ES-I3 (cell line): ENCODE measurements around the gene PNKP.

Source experiments
- H3K36me3 ChIP-seq: 2 replicates; pipeline ENCODE4 v1.6.1; 2013; ENCODE audit warnings: mild to moderate bottlenecking, low read length, control low read depth, moderate library complexity; ENCODE audit not compliant: insufficient read depth
- H3K4me1 ChIP-seq: 2 replicates; pipeline ENCODE4 v1.6.1; 2013; ENCODE audit warnings: mild to moderate bottlenecking, control low read depth, low read length; ENCODE audit not compliant: insufficient read depth
- H3K9ac ChIP-seq: 2 replicates; pipeline ENCODE4 v1.6.1; 2013; ENCODE audit warnings: low read depth, mild to moderate bottlenecking, low read length, moderate library complexity
- H3K9me3 ChIP-seq: 2 replicates; pipeline ENCODE4 v1.6.1; 2013; ENCODE audit warnings: mild to moderate bottlenecking, low read length, moderate library complexity; ENCODE audit not compliant: control insufficient read depth, insufficient read depth

PNKP gene

DNA sequence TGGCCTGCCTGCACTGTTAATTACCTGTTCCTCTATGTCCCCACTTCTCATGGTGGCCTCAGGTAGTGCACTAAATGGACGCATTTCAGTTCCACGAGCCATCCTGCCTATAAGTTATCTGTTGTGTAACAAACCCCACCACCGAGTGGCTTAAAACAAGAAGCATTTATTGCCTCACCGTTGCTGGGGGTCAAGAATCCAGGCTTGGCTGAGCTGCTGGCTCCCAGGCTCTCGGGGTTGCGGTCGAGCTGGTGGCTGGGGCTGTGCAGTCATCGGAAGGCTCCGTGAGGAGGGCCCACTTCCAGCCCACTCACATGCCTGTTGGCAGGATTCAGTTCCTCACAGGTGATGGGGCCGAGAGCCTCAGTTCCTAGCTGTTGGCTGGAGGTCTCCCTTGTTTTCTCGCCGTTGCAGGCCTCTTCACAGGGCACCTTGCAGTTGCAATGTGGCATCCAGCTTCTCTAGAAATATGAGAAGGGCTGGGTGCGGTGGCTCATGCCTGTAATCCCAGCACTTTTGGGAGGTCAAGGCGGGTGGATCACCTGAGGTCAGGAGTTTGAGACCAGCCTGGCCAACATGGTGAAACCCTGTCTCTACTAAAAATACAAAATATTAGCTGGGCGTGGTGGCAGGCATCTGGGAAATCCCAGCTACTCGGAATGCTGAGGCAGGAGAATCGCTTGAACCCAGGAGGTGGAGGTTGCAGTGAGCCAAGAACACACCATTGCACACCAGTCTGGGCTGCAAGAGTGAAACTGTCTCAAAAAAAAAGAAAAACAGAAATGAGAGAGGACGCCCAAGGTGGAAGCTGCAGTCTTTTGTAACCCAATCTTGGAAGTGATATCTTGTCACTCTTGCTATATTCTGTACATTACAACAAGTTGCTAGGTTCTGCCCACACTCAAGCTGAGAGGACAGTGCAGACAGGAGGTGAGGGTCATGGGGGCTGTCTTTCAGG lies 23.0 kb downstream of the PNKP start:
- no peaks in the 10 kb centered on the region for H3K9me3 ChIP-seq
- no peaks in the 10 kb centered on the region for H3K4me1 ChIP-seq
- 0 out of 2 replicates have a peak, but pooled peaks cover 5% of the 10 kb centered on the region for H3K36me3 ChIP-seq
- no peak overlapping the region for H3K9ac ChIP-seq

DNA sequence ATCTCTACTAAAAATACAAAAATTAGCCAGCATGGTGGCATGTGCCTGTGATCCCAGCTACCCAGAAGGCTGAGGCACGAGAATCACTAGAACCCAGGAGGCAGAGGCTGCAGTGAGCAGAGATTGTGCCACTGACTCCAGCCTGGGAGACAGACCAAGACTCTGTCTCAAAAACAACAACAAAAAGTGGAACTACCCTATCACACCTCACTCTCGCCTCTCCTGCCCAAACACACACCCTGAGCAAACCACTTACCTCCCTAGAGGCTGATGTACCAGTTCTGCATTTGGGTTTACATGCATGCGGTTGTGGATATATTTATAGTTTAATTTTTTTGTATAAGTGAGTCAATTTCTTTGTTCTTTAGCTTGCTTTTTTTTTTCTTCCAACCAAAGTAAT lies 24.1 kb downstream of the PNKP start:
- Histone ChIP-seq H3K36me3 (peaks cover 8% of the 10 kb centered on the region; the same call in 1 of the 2 replicates), H3K9me3 (no peaks in the 10 kb centered on the region), H3K4me1 (no peaks in the 10 kb centered on the region), H3K9ac (no peak overlapping the region)

DNA sequence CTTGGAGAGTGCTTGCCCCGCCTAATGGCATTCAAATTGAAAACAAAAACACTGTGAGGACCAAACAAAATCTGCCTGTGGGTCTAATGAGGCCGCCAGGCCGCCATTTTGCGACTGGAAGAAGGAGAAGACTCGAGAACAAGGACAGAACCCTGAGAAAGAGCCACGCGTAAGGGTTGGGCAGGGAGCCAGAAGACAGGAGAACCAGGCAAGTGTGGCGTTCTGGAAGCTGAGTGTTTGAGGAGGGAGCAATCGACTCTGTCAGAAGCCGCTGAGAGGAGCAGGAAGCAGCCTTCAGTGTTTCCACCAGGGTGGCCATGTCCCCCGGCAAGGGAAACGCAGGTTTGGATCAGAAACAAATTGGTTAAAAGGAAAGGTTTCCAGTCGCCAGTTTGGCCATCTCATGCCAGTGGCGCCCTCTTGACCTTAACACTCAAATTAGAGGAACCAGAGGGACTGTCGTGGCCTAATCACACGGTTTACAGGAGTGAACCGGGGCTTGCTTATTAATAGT lies 26.6 kb downstream of the PNKP start:
- peaks cover 16% of the 10 kb centered on the region for H3K36me3 ChIP-seq
- no peaks in the 10 kb centered on the region for H3K4me1 ChIP-seq
- H3K9ac ChIP-seq, result no peak overlapping the region
- H3K9me3 ChIP-seq, result no peaks in the 10 kb centered on the region

DNA sequence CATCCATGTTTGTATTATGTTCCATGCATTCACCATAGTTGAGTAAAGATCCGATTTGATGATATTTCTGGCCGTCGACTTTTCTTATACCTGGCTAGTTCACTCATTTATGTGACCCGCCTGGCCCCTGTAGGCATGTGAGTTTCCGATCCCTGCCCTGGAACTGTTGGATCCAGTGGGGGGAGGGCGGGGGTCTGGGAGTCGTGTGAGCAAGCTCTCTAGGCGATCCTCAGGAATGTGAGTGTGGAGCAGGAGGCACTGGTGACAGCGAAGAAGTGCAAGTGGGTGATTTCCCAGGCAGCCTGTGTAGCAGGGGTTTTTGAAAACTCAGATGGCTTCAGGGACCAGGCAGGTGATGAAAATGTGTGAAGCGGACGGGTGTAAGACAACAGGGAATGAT lies 27.1 kb downstream of the PNKP start:
- no peak overlapping the region for H3K9ac ChIP-seq
- peaks cover 16% of the 10 kb centered on the region for H3K36me3 ChIP-seq
- H3K4me1 ChIP-seq, result no peaks in the 10 kb centered on the region
- H3K9me3 ChIP-seq, result no peaks in the 10 kb centered on the region

DNA sequence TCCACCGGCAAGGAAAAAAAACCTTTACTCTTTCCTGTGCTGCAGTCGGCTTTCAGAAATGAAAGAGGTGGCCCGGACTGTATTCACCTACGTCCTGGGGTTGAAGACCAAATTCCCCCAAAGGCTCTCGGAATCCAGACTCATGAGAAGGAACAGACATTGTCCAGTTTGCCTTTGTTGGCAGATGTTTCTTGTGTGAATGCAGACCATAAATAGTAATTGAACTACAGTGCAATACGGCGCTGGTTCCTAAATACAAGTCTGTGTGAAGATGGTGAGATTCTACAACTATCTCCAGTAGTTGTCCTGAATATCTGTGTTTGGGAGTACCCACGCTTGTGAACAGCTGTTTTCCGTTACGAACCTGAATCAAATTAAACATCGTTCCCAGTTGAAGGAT lies 27.7 kb downstream of the PNKP start:
- Histone ChIP-seq H3K4me1 (no peaks in the 10 kb centered on the region), H3K36me3 (peaks cover 16% of the 10 kb centered on the region), H3K9ac (no peak overlapping the region), H3K9me3 (no peaks in the 10 kb centered on the region)

DNA sequence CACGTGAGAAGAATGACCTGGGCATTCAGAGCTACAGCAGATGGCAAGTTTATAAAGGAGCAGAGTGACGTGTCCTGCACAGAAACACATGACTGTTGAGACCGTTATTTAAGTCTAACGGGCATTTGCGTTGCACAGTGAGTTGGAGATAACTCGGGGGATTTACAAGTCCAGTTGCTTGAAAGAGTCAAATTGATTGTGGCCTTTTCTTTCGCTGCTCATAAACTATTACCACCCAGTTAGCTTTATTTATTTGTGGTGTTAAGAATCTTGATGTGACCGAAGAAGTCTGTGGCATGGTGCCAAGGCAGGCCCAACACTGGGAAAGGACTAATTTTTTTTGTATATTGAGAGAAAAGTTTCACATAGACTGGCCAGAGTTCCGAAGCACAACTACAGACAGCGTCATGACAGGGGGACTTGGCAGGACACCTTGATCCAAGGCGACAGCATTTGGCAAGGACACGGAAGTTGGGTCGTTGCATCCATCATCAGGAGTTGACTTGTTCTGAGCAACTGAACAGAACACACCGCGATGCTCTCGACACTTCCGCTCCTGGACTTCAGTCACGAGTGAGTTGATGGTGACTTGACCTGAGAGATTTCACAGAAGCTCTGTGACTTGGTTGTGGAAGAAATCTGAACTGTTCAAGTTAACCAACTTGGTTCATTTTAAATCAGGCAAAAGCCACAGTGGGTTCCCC lies 28.3 kb downstream of the PNKP start:
- H3K4me1 ChIP-seq, result no peaks in the 10 kb centered on the region
- peaks cover 16% of the 10 kb centered on the region for H3K36me3 ChIP-seq
- H3K9me3 ChIP-seq, result no peaks in the 10 kb centered on the region
- H3K9ac ChIP-seq, result no peak overlapping the region

DNA sequence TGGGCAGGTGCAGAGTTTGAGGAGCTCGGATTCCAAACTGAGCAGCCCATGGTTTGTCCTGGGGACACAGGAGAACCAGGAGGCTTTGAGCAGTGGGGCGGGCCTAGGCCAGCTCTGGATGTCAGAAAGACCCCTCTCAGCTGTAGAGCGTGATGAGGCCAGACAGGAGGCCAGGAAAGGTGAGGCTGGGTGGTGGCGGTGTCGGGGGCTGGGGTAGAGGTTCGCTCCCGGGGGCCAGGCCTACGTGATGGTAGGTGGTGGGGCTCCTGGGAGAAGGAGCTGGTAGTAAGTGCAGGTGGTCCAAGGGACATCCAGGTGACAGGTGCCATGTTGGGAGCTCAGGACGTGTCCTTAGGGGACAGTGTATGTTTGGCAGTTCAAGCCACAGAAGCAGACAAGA lies 30.0 kb downstream of the PNKP start:
- Histone ChIP-seq H3K9me3 (no peaks in the 10 kb centered on the region), H3K4me1 (no peaks in the 10 kb centered on the region), H3K9ac (no peak overlapping the region), H3K36me3 (peaks cover 16% of the 10 kb centered on the region)

DNA sequence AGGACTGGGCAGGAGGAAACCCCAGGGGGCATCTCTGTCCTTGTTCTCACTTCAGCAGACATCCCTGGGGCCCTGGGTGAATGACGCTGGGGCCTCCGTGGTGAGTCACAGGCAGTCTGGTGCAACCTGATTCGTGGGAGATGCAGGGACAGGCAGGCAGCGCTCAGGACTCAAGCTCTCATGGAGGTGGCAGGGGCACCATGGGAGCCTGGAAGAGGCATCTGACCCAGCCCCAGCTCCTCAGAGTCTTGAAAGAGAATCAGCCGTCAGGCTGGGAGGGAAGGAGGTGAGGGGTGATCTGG lies 30.4 kb downstream of the PNKP start:
- Histone ChIP-seq H3K4me1 (no peaks in the 10 kb centered on the region), H3K9me3 (no peaks in the 10 kb centered on the region), H3K9ac (no peak overlapping the region), H3K36me3 (peaks cover 16% of the 10 kb centered on the region)

DNA sequence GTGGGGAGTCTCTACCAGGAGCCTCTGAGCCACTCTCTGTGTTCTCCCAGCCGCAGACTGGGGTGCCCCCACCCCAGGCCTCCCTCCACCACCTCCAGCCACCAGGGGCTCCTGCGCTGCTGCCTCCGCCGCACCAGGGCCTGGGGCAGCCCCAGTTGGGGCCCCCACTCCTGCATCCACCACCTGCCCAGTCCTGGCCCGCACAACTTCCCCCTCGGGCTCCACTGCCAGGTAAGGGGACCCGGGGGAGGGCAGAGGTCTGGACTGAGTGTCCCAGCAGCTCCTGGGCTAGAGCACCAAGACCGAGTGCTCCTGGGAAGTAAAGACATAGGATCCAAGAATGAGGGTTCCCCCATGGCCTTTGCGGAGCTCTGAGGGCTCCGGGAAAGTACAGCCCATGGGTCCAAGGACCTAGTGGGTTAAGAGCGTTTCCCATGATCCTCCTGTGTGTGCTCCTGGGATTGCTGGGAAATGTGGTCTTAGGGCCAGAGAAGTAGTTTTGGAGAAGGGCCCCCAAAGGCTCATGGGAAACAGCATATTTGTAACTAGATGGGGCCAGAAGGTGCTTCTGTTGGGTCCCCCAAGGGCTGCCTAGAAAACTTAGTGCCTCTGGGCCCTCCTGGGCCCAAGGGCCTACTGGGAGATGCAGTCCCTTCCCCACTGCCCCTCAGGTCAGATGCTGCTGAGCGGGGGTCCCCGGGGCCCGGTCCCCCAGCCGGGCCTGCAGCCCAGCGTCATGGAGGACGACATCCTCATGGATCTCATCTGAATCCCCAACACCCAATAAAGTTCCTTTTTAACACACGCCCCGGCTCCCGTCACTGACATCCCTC lies 31.0 kb downstream of the PNKP start:
- H3K9me3 ChIP-seq, result no peaks in the 10 kb centered on the region
- peaks cover 16% of the 10 kb centered on the region for H3K36me3 ChIP-seq
- H3K9ac ChIP-seq, result no peak overlapping the region
- H3K4me1 ChIP-seq, result no peaks in the 10 kb centered on the region

DNA sequence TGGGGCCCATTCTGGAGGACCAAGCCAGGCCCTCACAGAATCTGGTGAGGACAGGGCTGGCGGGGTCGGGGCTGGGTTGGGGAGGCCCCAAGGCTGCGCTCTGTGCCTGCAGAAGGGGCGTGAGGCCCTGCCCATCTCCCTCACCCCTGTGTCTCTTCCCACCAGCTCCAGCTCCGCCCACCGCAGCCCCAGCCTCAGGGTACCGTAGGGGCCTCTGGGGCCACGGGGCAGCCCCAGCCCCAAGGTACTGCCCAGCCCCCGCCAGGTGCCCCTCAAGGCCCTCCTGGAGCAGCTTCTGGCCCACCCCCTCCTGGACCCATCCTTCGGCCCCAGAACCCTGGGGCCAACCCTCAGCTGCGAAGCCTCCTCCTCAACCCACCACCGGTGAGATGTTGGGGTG lies 31.8 kb downstream of the PNKP start:
- Histone ChIP-seq H3K36me3 (peaks cover 11% of the 10 kb centered on the region), H3K9me3 (no peaks in the 10 kb centered on the region), H3K4me1 (no peaks in the 10 kb centered on the region), H3K9ac (no peak overlapping the region)

DNA sequence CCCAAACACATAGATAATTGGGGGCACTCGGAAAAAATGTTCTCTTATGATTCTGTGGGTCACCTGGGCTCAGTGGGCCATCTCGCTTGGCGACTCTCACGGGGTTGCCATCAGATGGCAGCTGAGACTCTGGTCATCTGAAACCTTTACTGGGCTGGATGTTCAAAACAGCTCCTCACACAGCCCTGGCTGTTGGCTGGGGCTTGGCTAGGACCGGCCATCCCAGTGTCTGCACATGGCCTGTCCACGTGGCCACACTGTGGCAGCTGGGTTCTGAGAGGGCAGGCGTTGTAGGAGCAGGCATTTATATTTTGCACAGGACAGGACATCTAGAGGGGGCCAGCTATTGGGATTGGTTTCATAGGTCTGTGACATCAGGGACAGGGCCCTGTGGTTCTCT lies 33.8 kb downstream of the PNKP start:
- Histone ChIP-seq H3K9ac (no peak overlapping the region), H3K36me3 (peaks cover 11% of the 10 kb centered on the region), H3K9me3 (no peaks in the 10 kb centered on the region), H3K4me1 (no peaks in the 10 kb centered on the region)

DNA sequence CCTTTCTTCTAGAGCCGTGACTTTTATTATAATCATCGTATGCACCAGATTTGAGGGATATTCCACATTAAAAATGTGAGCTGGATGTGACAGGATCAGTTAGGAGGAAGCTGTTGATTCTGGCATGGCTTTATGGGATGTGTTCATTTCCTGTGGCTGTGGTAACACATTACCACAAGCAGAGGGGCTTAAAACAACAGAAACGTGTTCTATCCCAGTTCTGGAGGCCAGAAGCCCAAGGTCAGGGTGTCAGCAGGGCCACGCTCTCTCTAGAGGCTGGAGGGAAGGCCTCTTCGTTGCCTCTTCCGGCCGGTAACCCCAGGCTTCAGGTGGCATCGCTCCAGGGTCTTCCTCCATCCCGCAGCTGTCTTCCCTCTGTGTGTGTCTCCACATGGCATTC lies 34.8 kb downstream of the PNKP start:
- no peaks in the 10 kb centered on the region for H3K4me1 ChIP-seq
- H3K9ac ChIP-seq, result no peak overlapping the region
- no peaks in the 10 kb centered on the region for H3K9me3 ChIP-seq
- H3K36me3 ChIP-seq, result peaks cover 8% of the 10 kb centered on the region

DNA sequence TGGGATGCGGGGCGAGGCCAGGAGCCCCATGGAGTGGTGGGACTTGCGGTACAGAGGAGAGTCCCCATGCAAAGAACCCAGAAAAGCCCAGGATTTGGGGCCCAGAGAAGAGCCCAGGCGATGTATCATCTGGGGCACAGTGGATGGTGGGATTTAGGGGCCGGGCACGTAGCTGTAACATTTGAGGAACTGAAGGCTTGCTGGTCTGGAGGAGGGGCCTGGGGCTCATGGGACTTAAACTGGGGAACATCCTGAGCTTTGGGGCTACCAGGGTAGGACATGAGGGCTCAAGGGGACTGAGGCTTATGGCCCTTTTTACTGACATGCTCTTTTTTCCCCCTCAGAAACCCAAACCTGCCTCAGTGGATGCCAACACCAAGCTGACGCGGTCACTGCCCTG lies 35.8 kb downstream of the PNKP start:
- Histone ChIP-seq H3K9me3 (no peaks in the 10 kb centered on the region), H3K4me1 (no peaks in the 10 kb centered on the region), H3K9ac (no peak overlapping the region), H3K36me3 (peaks cover 2% of the 10 kb centered on the region)

DNA sequence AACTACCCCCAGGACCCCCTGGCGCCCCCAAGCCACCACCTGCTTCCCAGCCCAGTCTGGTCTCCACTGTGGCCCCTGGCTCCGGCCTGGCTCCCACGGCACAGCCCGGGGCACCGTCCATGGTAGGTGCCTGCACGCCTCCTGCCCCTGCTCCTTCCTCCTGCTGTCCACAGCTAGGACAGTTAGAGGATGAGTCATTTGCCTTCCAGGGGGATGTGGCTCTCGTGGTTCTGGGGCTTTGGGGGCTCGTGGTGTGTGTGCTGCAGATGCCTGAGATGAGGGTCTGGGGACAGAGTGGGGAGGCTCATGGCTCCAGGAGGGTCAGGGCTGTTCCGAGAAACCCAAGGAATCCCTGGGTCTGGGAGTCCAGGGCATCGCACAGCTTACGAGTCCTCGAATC lies 36.6 kb downstream of the PNKP start:
- Histone ChIP-seq H3K36me3 (no peaks in the 10 kb centered on the region; the same call in 1 of the 2 replicates), H3K4me1 (no peaks in the 10 kb centered on the region), H3K9ac (no peak overlapping the region), H3K9me3 (no peaks in the 10 kb centered on the region)
